Left lobe of liver (tissue), 2 donors: ENCODE data around the gene KIF16B. TPM values are rescaled to one million over a fixed set of nuclear protein-coding genes. Genes with fewer than 3 reads are reported as not detected.
"Not testable (repeated sequence)": the region's sequence is repeated elsewhere in the genome, so short reads cannot be mapped to it uniquely, and the experiment has no call there.

Experiments used
- ATAC-seq: fragments of 200-7000 bp; cut with Tn5 transposase; one replicate; pipeline ENCODE4 v1.9.1; 2020; ENCODE audit warnings: mild to moderate bottlenecking, moderate library complexity
- DNase-seq: peaks from one replicate; pipeline ENCODE4 v3.0.0-alpha.2; 2020; ENCODE audit warnings: low spot score
- total RNA-seq: library from RNA; stranded (reverse); gene quantifications from one replicate; pipeline ENCODE4 v1.2.1, GENCODE V29; 2021
- donor health status: DM: no; HTN: no; CAD: no; lungs with moderate emphysema.
- donor health status: DM: no; HTN: yes; CAD: no.

Gene KIF16B
- total RNA-seq, 1 donor from 2014 or later = 10.1 TPM

DNA sequence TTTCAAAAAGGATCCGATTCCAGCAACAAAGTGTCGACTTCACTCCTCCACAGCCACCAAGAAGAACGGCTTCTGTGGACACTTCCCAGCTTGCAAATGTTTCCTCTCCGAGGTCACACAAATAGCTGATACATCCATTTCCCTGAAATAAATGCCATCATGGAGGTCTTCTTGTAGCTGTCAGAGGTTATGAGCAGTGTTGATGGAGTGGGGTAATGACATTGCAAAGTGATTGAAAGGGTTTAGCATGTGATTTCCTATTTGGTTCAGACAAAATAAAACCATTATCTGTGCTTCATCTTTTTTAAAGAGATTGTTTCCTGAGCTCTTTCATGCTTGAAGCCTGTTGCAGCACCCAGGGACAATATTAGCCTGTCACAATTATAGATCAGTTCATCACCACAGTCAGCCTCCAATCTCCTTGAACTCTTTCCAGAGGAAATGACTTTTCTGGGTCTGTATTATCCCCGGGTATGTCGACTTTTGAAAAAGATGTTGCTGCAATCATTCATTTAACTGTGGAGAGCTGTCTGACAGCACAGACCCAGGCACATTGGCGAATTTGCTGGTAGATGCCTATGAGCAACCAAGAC, 16.9 kb upstream of the KIF16B start:
- DNase-seq = no peak
- no peak for ATAC-seq

DNA sequence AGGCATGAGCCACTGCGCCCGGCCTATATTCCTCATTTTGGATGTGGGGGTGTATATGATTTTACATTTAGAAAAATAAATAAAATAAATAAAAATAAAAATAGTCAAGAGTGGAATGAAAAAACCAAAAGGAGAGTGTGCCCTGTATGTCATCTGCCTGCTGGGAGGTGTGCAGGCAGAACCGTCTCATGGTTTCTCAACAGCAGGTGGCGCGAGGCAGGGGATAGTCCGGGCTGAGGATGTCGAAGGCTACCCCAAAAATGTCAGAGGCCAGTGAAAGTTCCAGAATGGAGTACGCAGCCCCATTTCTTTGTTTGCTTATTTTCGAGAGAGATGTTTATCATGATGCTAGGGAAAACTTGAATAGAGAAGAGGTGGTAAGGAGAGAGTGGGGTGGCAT, 16.4 kb upstream of the KIF16B start:
- no peak for DNase-seq

GRCh38 chr20:16588241-16588640, 15.0 kb upstream of the KIF16B start:
- ATAC-seq (no peak), DNase-seq (no peak)

More for the DNA sequence above, 16.4 kb upstream of the KIF16B start:
- ATAC-seq = no peak

GRCh38 chr20:16587066-16587465, 13.8 kb upstream of the KIF16B start:
- ATAC-seq = peak; percentile 62
- no peak for DNase-seq

DNA sequence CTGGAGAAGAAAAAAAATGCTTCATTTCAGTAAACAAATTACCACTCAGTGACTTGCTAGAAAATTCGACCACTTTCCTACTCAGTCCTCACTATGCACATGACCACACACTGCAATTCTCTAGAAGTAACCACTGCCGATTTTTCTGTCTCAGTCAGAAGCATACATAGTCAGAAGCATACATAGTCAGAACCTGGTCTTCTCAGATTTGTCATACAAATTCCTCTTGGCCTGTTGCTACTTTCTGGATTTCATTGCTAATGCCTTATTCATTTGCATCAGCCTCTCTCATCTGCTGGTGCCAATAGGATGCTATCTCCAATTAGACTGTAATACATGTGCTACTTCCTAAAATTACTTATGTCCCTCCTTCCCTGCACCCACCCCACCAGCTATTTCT, 10.2 kb upstream of the KIF16B start:
- no peak for DNase-seq
- no peak for ATAC-seq

GRCh38 chr20:16581241-16581640, 8.0 kb upstream of the KIF16B start:
- DNase-seq = no peak
- no peak for ATAC-seq

- ATAC-seq = no peak
- no peak for DNase-seq
Measured at GRCh38 chr20:16580620-16581019, 7.4 kb upstream of the KIF16B start.

GRCh38 chr20:16580147-16580546, 6.9 kb upstream of the KIF16B start:
- no peak for DNase-seq
- ATAC-seq = peak; percentile 85

GRCh38 chr20:16576219-16576618, 3.0 kb upstream of the KIF16B start:
- DNase-seq (no peak), ATAC-seq (no peak)

DNA sequence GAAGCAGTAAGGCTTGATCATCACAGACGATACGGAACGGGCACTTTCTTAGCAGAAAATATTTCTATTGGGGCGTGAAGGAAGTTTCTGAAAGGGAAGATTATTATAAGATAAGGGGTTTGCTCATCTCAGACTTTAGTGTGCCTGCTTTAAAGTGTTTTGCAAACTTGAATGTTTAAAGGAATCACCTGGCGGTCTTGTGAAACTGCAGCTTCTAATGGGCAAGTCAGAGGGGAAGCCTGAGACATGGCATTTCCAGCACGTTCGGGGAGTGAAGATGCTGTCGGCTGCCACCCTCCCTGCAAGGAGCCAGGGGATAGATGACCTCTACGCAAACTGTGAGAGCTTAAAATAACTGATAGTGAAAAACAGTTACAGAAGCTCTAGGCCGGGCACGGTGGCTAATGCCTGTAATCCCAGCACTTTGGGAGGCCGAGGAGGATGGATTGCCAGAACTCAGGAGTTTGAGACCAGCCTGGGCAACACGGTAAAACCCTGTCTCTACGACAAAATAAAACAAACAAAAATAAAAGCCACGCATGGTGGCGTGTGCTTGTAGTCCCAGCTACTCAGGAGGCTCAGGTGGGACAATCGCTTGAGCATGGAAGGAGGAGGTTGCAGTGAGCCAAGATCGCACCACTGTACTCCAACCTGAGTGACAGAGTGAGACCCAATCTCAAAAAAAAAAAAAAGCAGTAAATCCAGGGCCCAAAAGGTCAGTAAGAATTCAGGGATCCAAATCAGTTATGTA, 2.3 kb upstream of the KIF16B start:
- ATAC-seq = no peak
- DNase-seq = no peak

DNA sequence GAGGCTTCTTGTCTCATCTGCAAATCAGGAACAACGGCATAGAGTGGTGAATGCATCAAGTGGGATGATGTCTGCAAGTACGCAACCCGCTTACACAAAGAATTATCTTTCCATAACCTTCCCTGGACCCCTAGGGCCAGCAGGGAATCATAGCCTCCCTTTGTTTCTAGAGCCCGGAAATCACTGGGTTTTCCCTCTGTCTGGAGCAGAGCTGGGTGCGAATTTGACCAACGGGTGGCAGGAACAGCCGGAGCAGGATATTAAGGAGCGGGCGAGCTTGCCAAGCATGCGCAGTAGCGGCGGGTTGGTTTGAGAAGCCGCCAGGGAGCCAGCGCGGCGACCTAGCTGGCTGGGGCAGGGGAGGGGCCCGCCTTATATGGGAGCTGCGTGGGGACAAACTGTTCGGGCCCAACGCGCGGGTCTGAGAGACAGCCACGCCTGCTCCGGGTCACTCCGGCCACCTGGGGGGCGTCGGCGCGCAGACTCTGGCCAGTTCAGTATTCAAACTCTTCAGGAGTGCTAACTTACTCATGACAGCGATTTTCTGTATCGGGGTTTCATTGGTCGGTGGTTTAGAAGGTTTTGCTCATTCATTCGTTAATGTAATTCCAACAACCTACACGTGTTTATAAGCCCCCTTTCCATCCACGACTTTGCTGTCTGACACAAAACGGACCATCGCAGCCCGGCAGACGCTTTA, 1.6 kb upstream of the KIF16B start:
- DNase-seq (peak; percentile 94), ATAC-seq (peak; percentile 77)

GRCh38 chr20:16571333-16571732, 1.9 kb downstream of the KIF16B start:
- DNase-seq = no peak
- ATAC-seq = no peak

DNA sequence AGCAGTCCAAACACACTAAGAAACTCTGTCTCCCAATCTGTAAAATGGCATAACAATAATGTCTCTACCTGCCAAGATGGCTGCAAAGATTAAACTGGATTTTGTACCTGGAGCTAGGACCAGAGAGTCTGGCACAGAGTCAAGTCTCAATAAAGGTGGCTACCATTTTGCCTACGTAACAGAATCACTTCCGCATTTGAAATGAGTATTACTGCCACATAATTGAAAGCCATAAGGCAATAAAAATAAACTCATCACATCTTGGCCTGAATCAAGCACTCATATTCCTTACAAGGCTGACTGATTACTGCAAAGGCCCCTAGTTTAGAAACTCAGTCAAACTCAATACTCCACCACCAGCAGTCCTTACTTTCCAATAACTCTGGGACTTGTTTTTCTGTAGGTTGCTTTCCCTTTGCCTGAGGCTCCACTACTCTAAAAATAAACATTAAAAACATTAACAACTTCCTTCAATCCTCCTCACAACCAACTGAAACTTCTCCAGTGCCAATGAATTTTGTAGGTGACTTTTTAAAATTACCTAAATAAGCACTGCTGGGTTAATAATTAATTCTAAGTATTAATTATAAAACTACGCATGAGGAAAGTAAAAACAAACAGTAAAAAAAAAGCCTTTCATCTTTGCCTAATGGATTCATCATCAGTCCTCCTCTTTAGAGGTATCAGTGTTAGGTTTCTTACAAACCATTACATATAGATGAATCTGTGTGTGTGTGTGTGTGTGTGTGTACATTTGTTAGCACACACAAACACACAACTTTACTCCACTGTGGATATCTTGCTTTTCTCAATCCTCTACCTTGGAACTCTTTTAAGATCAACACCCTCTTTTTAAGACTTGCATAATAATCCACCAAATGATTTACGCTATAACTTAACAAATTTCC, 3.7 kb downstream of the KIF16B start:
- DNase-seq (no peak), ATAC-seq (no peak)

DNA sequence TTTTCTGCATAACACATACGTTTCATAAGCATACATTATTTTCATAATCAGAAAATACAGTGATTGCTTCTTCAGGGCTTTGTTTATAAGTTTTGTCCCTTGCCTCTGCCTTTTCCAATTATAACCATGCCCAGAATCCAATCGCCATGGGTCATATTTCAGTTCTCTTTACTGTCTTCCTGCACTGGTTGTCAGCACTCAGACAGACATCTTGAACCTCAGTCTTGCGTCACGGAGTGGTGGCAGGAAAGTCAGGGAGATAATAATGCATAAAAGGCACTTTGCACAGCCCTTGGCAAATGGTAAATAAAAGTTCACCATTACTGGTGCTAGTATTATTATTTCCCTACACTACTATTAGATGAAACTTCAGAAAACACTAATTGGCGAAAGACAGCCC, 7.2 kb downstream of the KIF16B start:
- no peak for ATAC-seq
- no peak for DNase-seq

DNA sequence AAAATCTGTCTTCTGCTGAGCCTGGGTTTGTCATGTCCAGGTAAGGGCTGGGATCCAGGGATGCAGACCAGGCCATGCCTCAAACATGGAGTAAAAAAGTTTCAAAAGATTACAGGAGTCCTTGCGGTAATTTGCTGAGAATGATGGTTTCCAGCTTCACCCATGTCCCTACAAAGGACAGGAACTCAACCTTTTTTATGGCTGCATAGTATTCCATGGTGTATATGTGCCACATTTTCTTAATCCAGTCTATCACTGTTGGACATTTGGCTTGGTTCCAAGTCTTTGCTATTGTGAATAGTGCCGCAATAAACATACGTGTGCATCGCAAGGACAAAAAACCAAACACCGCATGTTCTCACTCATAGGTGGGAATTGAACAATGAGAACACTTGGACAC, 9.2 kb downstream of the KIF16B start:
- not testable (repeated sequence) for DNase-seq, ATAC-seq

- ATAC-seq = no peak
- no peak for DNase-seq
Measured at GRCh38 chr20:16563066-16563806, 10.0 kb downstream of the KIF16B start.

DNA sequence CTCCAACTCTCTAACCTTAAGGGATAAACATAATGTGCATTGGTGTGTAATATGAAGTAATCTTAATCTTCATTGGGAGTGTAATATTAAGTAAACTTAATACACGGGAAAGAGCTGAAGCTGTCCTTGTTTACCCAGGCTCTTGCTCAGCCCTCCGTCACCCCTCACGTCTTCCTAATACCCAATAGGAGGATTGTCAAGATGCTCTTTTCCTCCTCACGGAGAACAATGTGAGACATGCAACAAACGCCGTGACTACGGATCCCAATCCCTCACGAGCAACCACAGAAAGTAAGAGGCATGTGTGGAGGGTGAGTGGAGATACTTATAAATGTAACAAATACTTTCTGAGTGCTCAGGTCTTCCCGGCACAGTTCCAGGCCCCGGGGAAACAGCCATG, 11.0 kb downstream of the KIF16B start:
- ATAC-seq = no peak
- DNase-seq = no peak

- no peak for ATAC-seq
- DNase-seq = no peak
Measured at GRCh38 chr20:16560661-16561060, 12.6 kb downstream of the KIF16B start.

DNA sequence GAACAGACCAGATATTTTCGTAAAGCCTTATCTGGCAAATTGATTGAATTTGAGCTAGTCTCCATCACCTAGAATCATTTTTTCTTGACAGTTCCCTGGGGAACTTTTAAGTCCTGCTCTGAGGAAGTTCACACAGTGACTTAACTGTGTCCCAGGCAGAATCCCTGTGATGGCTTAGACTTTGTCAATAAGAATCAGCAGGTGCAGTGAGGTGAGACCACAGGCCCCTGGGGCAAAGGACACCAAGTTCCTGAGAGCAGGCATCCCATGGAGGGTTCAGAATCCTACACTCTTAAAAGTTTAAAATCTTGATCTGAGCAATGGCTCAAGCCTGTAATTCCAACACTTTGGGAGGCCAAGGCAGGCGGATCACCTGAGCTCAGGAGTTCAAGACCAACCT, 13.0 kb downstream of the KIF16B start:
- no peak for ATAC-seq
- DNase-seq = no peak

DNA sequence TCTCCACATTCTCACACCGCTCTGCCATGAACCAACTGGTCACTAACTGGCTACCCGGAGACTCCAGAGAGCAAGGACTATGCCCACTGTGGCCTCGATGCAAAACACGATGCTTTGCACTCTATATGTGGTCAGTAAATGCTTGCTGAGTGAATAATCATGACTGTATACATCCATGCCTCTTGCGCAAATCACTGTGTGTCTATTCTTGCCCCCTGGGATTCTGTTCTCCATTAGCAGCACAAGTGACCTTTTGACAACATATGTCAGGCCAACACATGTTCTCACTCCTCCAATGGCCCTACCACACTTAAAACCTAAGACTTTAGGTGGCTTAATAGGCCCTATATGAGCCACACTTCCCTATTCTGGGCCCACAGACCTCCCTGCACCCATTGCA, 16.9 kb downstream of the KIF16B start:
- DNase-seq (no peak), ATAC-seq (no peak)
